Trophoblast cell (in vitro differentiated cells and primary cell): ENCODE results near the gene C3orf52.

Experiments
- DNase-seq, 2 donors: peaks; one replicate each; pipeline ENCODE4 v3.0.0-alpha.2; 2016
- H2AFZ ChIP-seq: 2 replicates; pipeline ENCODE4 v1.6.1; 2013; ENCODE audit warnings: low read length, moderate library complexity, mild to moderate bottlenecking; ENCODE audit not compliant: insufficient read depth, poor library complexity
- H2AK5ac ChIP-seq: 2 replicates; pipeline ENCODE4 v1.6.1; 2013; ENCODE audit warnings: mild to moderate bottlenecking, low read length
- H2BK120ac ChIP-seq: 2 replicates; pipeline ENCODE4 v1.6.1; 2013; ENCODE audit warnings: low read length, mild to moderate bottlenecking, moderate library complexity; ENCODE audit not compliant: insufficient read depth, poor library complexity
- H2BK12ac ChIP-seq: 2 replicates; pipeline ENCODE4 v1.6.1; 2013; ENCODE audit warnings: mild to moderate bottlenecking, low read length, moderate library complexity
- H2BK5ac ChIP-seq: 2 replicates; pipeline ENCODE4 v1.6.1; 2013; ENCODE audit warnings: low read length, low read depth, moderate library complexity, mild to moderate bottlenecking; ENCODE audit not compliant: poor library complexity
- H3K14ac ChIP-seq: 2 replicates; pipeline ENCODE4 v1.6.1; 2013; ENCODE audit warnings: mild to moderate bottlenecking, low read length
- H3K18ac ChIP-seq: 2 replicates; pipeline ENCODE4 v1.6.1; 2013; ENCODE audit warnings: mild to moderate bottlenecking, low read length
- H3K23ac ChIP-seq: 2 replicates; pipeline ENCODE4 v1.6.1; 2013; ENCODE audit warnings: low read length
- H3K27ac ChIP-seq: 2 replicates; pipeline ENCODE4 v1.5.1; 2013; ENCODE audit warnings: low read depth, mild to moderate bottlenecking, inconsistent platforms, low read length, moderate library complexity
- H3K27me3 ChIP-seq: 2 replicates; pipeline ENCODE4 v1.6.1; 2013; ENCODE audit warnings: inconsistent platforms, mild to moderate bottlenecking, low read length, moderate library complexity; ENCODE audit not compliant: insufficient read depth
- H3K36me3 ChIP-seq, 2 experiments: 1 replicate in 1 of 2; 2 replicates in 1 of 2; pipeline ENCODE4 v1.6.1; 2013; ENCODE audit warnings: low read length in 2 of 2, mild to moderate bottlenecking in 2 of 2, moderate library complexity in 1 of 2; ENCODE audit not compliant: insufficient read depth in 2 of 2, control insufficient read depth in 1 of 2
- H3K4ac ChIP-seq: 2 replicates; pipeline ENCODE4 v1.6.1; 2013; ENCODE audit warnings: low read depth, mild to moderate bottlenecking, low read length, moderate library complexity
- H3K4me1 ChIP-seq, 2 experiments: 1 replicate in 1 of 2; 2 replicates in 1 of 2; pipeline ENCODE4 v1.6.1; 2013; ENCODE audit warnings: low read length in 2 of 2, mild to moderate bottlenecking in 2 of 2, moderate library complexity in 1 of 2; ENCODE audit not compliant: insufficient read depth in 2 of 2, control insufficient read depth in 1 of 2
- H3K4me2 ChIP-seq: 2 replicates; pipeline ENCODE4 v1.6.1; 2013; ENCODE audit warnings: inconsistent platforms, mild to moderate bottlenecking, low read length, moderate library complexity
- H3K4me3 ChIP-seq: 2 replicates; pipeline ENCODE4 v1.5.1; 2013; ENCODE audit warnings: mild to moderate bottlenecking, low read depth, low read length, inconsistent platforms
- H3K79me1 ChIP-seq: one replicate; pipeline ENCODE4 v1.6.1; 2013; ENCODE audit warnings: low read length
- H3K79me2 ChIP-seq: 2 replicates; pipeline ENCODE4 v1.6.1; 2013; ENCODE audit warnings: low read length, mild to moderate bottlenecking; ENCODE audit not compliant: control insufficient read depth, insufficient read depth, poor library complexity
- H3K9ac ChIP-seq: 2 replicates; pipeline ENCODE4 v1.6.1; 2013; ENCODE audit warnings: mild to moderate bottlenecking, low read length
- H3K9me3 ChIP-seq: 2 replicates; pipeline ENCODE4 v1.6.1; 2013; ENCODE audit warnings: low read depth, mild to moderate bottlenecking, control low read depth, inconsistent platforms, low read length; ENCODE audit not compliant: insufficient read depth
- H4K12ac ChIP-seq: 2 replicates; pipeline ENCODE4 v1.6.1; 2013; ENCODE audit warnings: low read depth, mild to moderate bottlenecking, low read length, moderate library complexity
- H4K8ac ChIP-seq: 2 replicates; pipeline ENCODE4 v1.6.1; 2013; ENCODE audit warnings: low read depth, mild to moderate bottlenecking, low read length, moderate library complexity
- H4K91ac ChIP-seq: one replicate; pipeline ENCODE4 v1.6.1; 2013; ENCODE audit warnings: low read depth, mild to moderate bottlenecking, low read length, moderate library complexity
- WGBS: extraction: QIAGEN DNeasy Blood & Tissue Kit; methylation state at CpG from one replicate; pipeline ENCODE4 v1.1.7; 2013; ENCODE audit warnings: missing lambda C conversion rate; ENCODE audit not compliant: insufficient read length, insufficient coverage; ENCODE audit errors: extremely low coverage; 5-methylcytosine and 5-hydroxymethylcytosine counted together

C3orf52 gene

DNA sequence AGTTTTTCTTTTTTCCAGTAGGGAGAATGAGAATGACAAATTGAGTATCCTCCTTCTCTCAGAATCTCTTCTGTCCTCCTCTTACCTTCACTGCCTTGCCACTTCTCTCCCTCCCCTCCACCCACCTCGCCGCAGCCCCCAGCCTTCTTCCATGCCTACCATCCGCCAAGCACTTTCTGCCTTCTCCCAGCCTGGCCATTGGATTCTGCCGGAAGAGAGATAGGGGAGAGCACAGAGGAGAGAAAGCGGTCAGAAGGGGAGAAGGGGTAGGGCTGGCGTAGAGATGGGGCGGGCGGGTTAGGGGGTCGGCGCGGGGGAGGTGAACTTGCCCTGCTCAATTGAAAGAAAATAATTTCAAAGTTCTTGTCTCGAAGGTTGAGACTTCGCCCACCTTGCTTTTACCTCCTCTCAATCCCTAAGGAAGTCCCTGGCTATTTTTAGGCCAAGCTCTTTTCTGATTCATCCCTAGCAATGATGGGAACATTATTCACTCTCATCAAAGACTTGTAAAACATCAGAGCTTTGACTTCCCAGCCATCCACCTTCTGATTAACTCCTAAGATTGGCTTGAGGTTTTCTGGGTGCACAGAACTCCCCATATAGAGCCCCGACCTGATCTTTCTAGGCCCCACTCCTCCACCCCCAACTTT, 811 bp downstream of the C3orf52 start:
- Histone ChIP-seq H3K36me3 (no peaks in the 10 kb centered on the region), H3K4me2 (peak overlapping the region; percentile 74), H3K9ac (no peak overlapping the region), H3K14ac (no peak overlapping the region), H3K9me3 (no peaks in the 10 kb centered on the region), H2BK120ac (no peak overlapping the region), H4K8ac (no peak overlapping the region), H3K23ac (no peak overlapping the region), H3K27me3 (no peaks in the 10 kb centered on the region), H4K91ac (no peak overlapping the region), H2BK12ac (no peak overlapping the region), H3K18ac (no peak overlapping the region), H2BK5ac (no peak overlapping the region), H3K27ac (no peak overlapping the region), H3K4ac (no peak overlapping the region), H2AFZ (no peak overlapping the region), H4K12ac (no peak overlapping the region), H3K79me1 (peaks cover 2% of the 10 kb centered on the region), H2AK5ac (no peak overlapping the region), H3K4me1 (peaks cover 24 to 33% of the 10 kb centered on the region in 2 experiments), H3K4me3 (peak overlapping the region; percentile 65), H3K79me2 (no peaks in the 10 kb centered on the region)
- no CpG with 5 or more reads among the region's 14 CpGs for WGBS
- DNase-seq, result no peak

DNA sequence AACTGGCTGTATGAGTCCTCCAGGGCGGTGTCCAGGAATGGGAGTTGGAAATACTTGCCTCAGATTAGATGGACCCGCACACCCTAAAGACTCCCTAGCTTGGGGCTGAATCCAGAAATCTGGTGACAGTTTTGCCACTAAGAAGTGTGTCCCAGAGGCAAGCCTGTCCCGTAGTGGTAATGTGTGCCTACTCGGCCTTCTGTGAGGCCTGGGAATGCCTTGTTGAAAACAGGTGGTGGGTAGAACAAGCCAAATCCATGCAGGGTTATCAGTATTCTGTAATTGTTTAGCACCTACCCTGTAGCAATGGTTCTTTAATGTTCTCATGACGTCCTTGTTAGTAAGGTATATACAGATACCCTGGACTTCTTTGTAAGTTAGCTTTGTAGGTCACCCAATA, 1.6 kb downstream of the C3orf52 start:
- no peak overlapping the region for H3K9ac ChIP-seq
- H2BK5ac ChIP-seq, result no peak overlapping the region
- no peaks in the 10 kb centered on the region for H3K79me2 ChIP-seq
- H3K4me2 ChIP-seq, result peak overlapping the region; percentile 49
- H2BK12ac ChIP-seq, result no peak overlapping the region
- H3K9me3 ChIP-seq, result no peaks in the 10 kb centered on the region
- H2AK5ac ChIP-seq, result no peak overlapping the region
- no peak overlapping the region for H3K27ac ChIP-seq
- peaks cover 29 to 38% of the 10 kb centered on the region in 2 experiments for H3K4me1 ChIP-seq
- WGBS, result no CpG with 5 or more reads among the region's 5 CpGs
- H3K18ac ChIP-seq, result peak overlapping the region; percentile 44
- DNase-seq, result peak in 1 of 2 donors; percentile 21
- no peaks in the 10 kb centered on the region for H3K36me3 ChIP-seq
- H4K8ac ChIP-seq, result no peak overlapping the region
- H3K14ac ChIP-seq, result no peak overlapping the region
- no peak overlapping the region for H2BK120ac ChIP-seq
- H4K12ac ChIP-seq, result no peak overlapping the region
- no peak overlapping the region for H2AFZ ChIP-seq
- peaks cover 2% of the 10 kb centered on the region for H3K79me1 ChIP-seq
- H3K4me3 ChIP-seq, result no peak overlapping the region
- no peaks in the 10 kb centered on the region for H3K27me3 ChIP-seq
- H3K23ac ChIP-seq, result no peak overlapping the region
- H4K91ac ChIP-seq, result no peak overlapping the region
- H3K4ac ChIP-seq, result peak overlapping the region; percentile 27

DNA sequence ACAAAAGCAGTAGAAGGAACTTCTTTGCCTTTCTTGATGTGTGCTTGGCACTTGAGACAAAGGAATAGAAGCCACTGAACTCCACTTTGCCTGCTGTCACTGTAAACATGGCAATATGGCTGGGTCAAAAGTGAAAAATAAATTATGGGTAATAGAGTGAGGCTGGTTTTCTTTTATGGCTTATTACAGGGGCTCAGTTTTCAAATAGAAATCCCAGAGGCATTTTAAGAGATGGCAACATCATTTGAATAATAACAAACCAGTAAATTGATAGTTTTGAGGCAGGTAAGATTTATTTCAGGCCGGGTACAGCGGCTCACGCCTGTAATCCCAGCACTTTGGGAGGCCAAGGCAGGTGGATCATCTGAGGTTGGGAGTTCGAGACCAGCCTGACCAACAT, 2.8 kb downstream of the C3orf52 start:
- Histone ChIP-seq H2BK120ac (no peak overlapping the region), H4K91ac (no peak overlapping the region), H3K23ac (no peak overlapping the region), H2BK5ac (no peak overlapping the region), H3K9me3 (no peaks in the 10 kb centered on the region), H3K4me1 (peaks cover 33 to 43% of the 10 kb centered on the region in 2 experiments), H3K79me2 (no peaks in the 10 kb centered on the region), H3K36me3 (no peaks in the 10 kb centered on the region), H4K12ac (no peak overlapping the region), H3K4ac (no peak overlapping the region), H3K79me1 (peaks cover 2% of the 10 kb centered on the region), H3K27ac (no peak overlapping the region), H3K27me3 (no peaks in the 10 kb centered on the region), H3K4me3 (no peak overlapping the region), H2AFZ (no peak overlapping the region), H2BK12ac (no peak overlapping the region), H3K9ac (no peak overlapping the region), H4K8ac (no peak overlapping the region), H3K18ac (no peak overlapping the region), H2AK5ac (no peak overlapping the region), H3K14ac (no peak overlapping the region), H3K4me2 (no peak overlapping the region)
- WGBS, result no CpG with 5 or more reads among the region's 4 CpGs
- DNase-seq, result no peak

DNA sequence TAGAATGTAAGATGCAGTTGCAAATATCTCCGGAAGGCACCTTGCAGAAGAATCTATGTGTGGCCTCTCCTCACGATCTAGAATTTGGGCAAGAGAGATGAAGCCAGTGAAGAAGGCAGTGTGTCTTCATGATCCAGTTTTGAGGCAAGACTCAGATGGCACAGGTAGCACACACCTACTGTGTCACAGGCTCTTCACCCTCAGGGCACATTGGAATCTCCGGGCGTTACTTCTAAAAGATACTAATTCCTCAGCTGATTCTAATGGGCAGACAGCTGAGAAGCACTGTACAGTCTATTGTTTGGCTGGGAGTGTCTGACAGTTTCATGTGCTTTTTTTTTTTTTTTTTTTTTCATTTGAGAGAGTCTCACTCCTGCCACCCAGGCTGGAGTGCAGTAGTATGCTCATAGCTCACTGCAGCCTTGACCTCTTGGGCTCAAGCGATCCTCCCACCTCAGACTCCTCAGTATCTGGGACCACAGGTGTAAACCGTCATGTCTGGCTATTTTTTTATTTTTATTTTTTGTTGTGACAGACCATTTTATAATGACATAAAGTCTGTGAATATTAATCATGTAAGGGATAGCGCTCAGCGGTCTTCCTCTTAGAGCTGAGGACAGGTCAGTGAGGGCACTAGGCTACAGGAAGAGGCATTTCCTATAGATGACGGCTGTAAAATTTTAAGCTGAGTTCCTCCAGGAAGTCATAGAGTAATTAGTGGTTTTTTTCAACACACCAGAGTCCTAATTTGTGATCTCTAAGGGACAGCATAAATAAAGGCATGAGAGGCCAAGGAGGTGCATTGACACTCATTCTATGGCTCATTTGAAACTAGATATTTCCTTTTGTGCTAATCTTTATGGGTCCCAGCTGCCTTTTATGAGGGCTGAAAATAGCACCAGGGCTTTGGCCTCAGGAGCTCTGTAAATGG, 4.0 kb downstream of the C3orf52 start:
- H3K4me2 ChIP-seq, result peak overlapping the region; percentile 34
- H3K79me1 ChIP-seq, result peaks cover 2% of the 10 kb centered on the region
- no peak overlapping the region for H4K8ac ChIP-seq
- no peak overlapping the region for H3K4me3 ChIP-seq
- no peak overlapping the region for H2AK5ac ChIP-seq
- WGBS, result no CpG with 5 or more reads among the region's 9 CpGs
- peak overlapping the region; percentile 32 for H3K27ac ChIP-seq
- no peak overlapping the region for H2BK120ac ChIP-seq
- no peak overlapping the region for H2AFZ ChIP-seq
- no peak overlapping the region for H3K4ac ChIP-seq
- no peak overlapping the region for H2BK5ac ChIP-seq
- peaks cover 28 to 38% of the 10 kb centered on the region in 2 experiments for H3K4me1 ChIP-seq
- H3K27me3 ChIP-seq, result no peaks in the 10 kb centered on the region
- no peak overlapping the region for H3K23ac ChIP-seq
- H3K9ac ChIP-seq, result no peak overlapping the region
- H3K79me2 ChIP-seq, result no peaks in the 10 kb centered on the region
- H4K12ac ChIP-seq, result no peak overlapping the region
- no peaks in the 10 kb centered on the region for H3K36me3 ChIP-seq
- peak; percentile 75 to 89 for DNase-seq
- H3K9me3 ChIP-seq, result no peaks in the 10 kb centered on the region
- H3K14ac ChIP-seq, result no peak overlapping the region
- H4K91ac ChIP-seq, result no peak overlapping the region
- H3K18ac ChIP-seq, result no peak overlapping the region
- no peak overlapping the region for H2BK12ac ChIP-seq
